OCI-LY1 (cell line): ENCODE data around the gene YTHDF2.

Experiments used
- H2AFZ ChIP-seq: fragments of 200-600 bp; sonication (generic), shearing (Covaris generic); 2 replicates; pipeline ENCODE4 v1.6.0; 2014; ENCODE audit warnings: antibody characterized with exemption, mild to moderate bottlenecking, low read length
- H3F3A ChIP-seq: fragments of 200-600 bp; sonication (generic), shearing (Covaris generic); 2 replicates; pipeline ENCODE4 v1.6.0; 2014; ENCODE audit warnings: mild to moderate bottlenecking, antibody characterized with exemption, low read length, moderate library complexity; ENCODE audit not compliant: insufficient read depth
- H3K27ac ChIP-seq: fragments of 200-600 bp; sonication (generic); 2 replicates; pipeline ENCODE4 v1.5.1; 2014; ENCODE audit warnings: low read length, mixed run types, mild to moderate bottlenecking, low read depth; ENCODE audit not compliant: poor library complexity, severe bottlenecking
- H3K27me3 ChIP-seq: fragments of 200-600 bp; sonication (generic); 2 replicates; pipeline ENCODE4 v1.6.0; 2014; ENCODE audit warnings: antibody characterized with exemption, mild to moderate bottlenecking, low read length, moderate library complexity; ENCODE audit not compliant: insufficient read depth
- H3K36me3 ChIP-seq: fragments of 200-600 bp; sonication (generic); 2 replicates; pipeline ENCODE4 v1.6.1; 2014; ENCODE audit warnings: mild to moderate bottlenecking, antibody characterized with exemption, low read length, moderate library complexity, mixed read lengths; ENCODE audit not compliant: insufficient read depth
- H3K4me1 ChIP-seq: fragments of 200-600 bp; sonication (generic); 2 replicates; pipeline ENCODE4 v1.5.1; 2014; ENCODE audit warnings: mild to moderate bottlenecking, low read length, moderate library complexity; ENCODE audit not compliant: insufficient read depth, severe bottlenecking
- H3K4me2 ChIP-seq: fragments of 200-600 bp; sonication (generic), shearing (Covaris generic); 2 replicates; pipeline ENCODE4 v1.6.1; 2014; ENCODE audit warnings: low read length
- H3K4me3 ChIP-seq: fragments of 200-600 bp; sonication (generic); 2 replicates; pipeline ENCODE4 v1.5.1; 2014; ENCODE audit warnings: low read length, low read depth, mild to moderate bottlenecking, mixed read lengths; ENCODE audit not compliant: poor library complexity, severe bottlenecking
- H3K79me2 ChIP-seq: fragments of 200-600 bp; shearing (Covaris generic); 2 replicates; pipeline ENCODE4 v1.6.1; 2016; ENCODE audit warnings: mixed run types, low read length, mixed read lengths; ENCODE audit not compliant: insufficient read depth
- H3K9ac ChIP-seq: fragments of 200-600 bp; sonication (generic), shearing (Covaris generic); 2 replicates; pipeline ENCODE4 v1.6.1; 2014; ENCODE audit warnings: mild to moderate bottlenecking, low read length, mixed read lengths
- H3K9me2 ChIP-seq: fragments of 200-600 bp; sonication (generic), shearing (Covaris generic); 2 replicates; pipeline ENCODE4 v1.6.1; 2014; ENCODE audit warnings: low read depth, mild to moderate bottlenecking, low read length, mixed read lengths
- H3K9me3 ChIP-seq: fragments of 200-600 bp; shearing (Covaris generic); 2 replicates; pipeline ENCODE4 v1.6.1; 2014; ENCODE audit warnings: low read length, mixed read lengths
- H4K20me1 ChIP-seq: fragments of 200-600 bp; sonication (generic), shearing (Covaris generic); 2 replicates; pipeline ENCODE4 v1.6.0; 2016; ENCODE audit warnings: mild to moderate bottlenecking, low read length; ENCODE audit not compliant: insufficient read depth
- EZH2 ChIP-seq: fragments of 200-600 bp; sonication (generic), shearing (Covaris generic); IDR thresholded peaks from 2 replicates; pipeline ENCODE4 v1.8.0; 2017; ENCODE audit warnings: borderline replicate concordance, mixed run types, mild to moderate bottlenecking, antibody characterized with exemption, low read length, moderate library complexity, mixed read lengths
- TF ChIP-seq, protein P1 (sequence below): fragments of 200-600 bp; sonication (generic), shearing (Covaris generic); IDR thresholded peaks from 2 replicates; pipeline ENCODE4 v1.5.1; 2017; ENCODE audit warnings: mild to moderate bottlenecking, antibody characterized with exemption, low read length, moderate library complexity, mixed read lengths

Gene YTHDF2

DNA sequence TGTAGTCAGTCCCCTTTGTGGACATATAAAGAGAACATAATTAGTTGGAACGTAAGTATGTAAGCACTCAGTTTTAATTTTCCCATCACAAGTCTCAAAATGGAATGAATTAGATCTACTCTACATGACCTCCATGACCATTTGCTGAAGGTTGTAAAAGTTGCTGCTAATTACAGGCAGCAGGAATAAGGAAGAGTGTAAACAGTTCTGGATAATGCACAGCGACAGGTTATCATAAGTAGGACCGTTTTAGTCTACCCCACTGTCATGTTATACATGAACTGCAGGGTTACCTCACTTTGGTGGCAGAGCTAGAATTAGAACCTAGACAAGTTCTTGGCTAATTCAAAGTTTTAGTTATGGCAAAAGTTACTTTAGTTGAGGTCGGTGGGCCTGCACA lies 21.7 kb downstream of the YTHDF2 start:
- Histone ChIP-seq H3K36me3 (peaks cover 62% of the 10 kb centered on the region), H3K4me2 (no peak overlapping the region), H3K9ac (no peak overlapping the region), H2AFZ (no peak overlapping the region), H3K27ac (no peak overlapping the region), H3K9me2 (no peaks in the 10 kb centered on the region), H3K4me3 (no peak overlapping the region), H3K9me3 (no peaks in the 10 kb centered on the region), H4K20me1 (no peaks in the 10 kb centered on the region), H3F3A (no peaks in the 10 kb centered on the region), H3K27me3 (no peaks in the 10 kb centered on the region), H3K79me2 (peaks cover 98% of the 10 kb centered on the region), H3K4me1 (peaks cover 17% of the 10 kb centered on the region)
- TF ChIP-seq EZH2, result no peak
- TF ChIP-seq, protein P1, sequence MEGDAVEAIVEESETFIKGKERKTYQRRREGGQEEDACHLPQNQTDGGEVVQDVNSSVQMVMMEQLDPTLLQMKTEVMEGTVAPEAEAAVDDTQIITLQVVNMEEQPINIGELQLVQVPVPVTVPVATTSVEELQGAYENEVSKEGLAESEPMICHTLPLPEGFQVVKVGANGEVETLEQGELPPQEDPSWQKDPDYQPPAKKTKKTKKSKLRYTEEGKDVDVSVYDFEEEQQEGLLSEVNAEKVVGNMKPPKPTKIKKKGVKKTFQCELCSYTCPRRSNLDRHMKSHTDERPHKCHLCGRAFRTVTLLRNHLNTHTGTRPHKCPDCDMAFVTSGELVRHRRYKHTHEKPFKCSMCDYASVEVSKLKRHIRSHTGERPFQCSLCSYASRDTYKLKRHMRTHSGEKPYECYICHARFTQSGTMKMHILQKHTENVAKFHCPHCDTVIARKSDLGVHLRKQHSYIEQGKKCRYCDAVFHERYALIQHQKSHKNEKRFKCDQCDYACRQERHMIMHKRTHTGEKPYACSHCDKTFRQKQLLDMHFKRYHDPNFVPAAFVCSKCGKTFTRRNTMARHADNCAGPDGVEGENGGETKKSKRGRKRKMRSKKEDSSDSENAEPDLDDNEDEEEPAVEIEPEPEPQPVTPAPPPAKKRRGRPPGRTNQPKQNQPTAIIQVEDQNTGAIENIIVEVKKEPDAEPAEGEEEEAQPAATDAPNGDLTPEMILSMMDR, result no peak

DNA sequence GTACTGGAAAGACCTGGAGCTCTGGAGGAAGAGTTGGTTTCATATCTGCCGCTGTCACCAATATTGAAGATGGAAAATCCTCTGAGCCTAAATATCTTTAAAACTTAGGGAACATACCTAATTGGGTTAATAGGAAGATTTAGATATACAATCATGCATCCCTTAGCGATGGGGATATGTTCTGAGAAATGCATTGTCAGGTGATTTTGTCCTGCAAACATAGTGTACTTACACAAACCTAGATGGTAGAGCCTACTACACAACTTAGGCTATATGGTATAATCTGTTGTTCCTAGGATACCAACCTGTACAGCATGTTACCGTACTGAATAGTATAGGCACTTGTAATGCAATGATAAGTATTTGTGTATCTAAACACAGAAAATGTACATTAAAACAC lies 22.5 kb downstream of the YTHDF2 start:
- Histone ChIP-seq H3K27ac (no peak overlapping the region), H3F3A (no peaks in the 10 kb centered on the region), H3K36me3 (peaks cover 57% of the 10 kb centered on the region), H2AFZ (no peak overlapping the region), H3K4me3 (no peak overlapping the region), H3K9me3 (no peaks in the 10 kb centered on the region), H3K27me3 (no peaks in the 10 kb centered on the region), H3K9ac (no peak overlapping the region), H3K4me2 (no peak overlapping the region), H3K4me1 (peaks cover 9% of the 10 kb centered on the region), H3K9me2 (no peaks in the 10 kb centered on the region), H3K79me2 (peaks cover 93% of the 10 kb centered on the region), H4K20me1 (no peaks in the 10 kb centered on the region)
- TF ChIP-seq EZH2, result no peak
- TF ChIP-seq, protein P1, result no peak

DNA sequence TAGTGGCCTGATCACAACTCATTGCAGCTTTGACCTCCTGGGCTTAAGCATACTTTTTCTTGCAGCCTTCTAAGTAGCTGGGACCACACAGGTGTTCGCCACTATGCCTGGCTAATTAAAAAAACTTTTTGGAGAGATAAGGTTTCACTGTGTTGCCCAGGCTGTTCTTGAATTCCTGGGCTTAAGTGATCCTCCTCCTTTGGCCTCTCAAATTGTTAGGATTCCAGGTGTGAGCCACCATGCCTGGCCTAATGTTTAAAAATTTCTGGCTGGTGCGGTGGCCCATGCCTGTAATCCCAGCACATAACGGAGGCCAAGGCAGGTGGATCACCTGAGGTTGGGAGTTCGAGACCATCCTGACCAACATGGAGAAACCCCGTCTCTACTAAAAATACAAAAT lies 24.4 kb downstream of the YTHDF2 start:
- no peaks in the 10 kb centered on the region for H3K9me3 ChIP-seq
- H3K9ac ChIP-seq, result no peak overlapping the region
- no peaks in the 10 kb centered on the region for H3K27me3 ChIP-seq
- no peaks in the 10 kb centered on the region for H3K9me2 ChIP-seq
- H2AFZ ChIP-seq, result no peak overlapping the region
- TF ChIP-seq, protein P1, result no peak
- TF ChIP-seq EZH2, result no peak
- no peaks in the 10 kb centered on the region for H3K4me1 ChIP-seq
- no peaks in the 10 kb centered on the region for H3F3A ChIP-seq
- H3K4me2 ChIP-seq, result no peak overlapping the region
- no peaks in the 10 kb centered on the region for H4K20me1 ChIP-seq
- H3K4me3 ChIP-seq, result no peak overlapping the region
- peaks cover 93% of the 10 kb centered on the region for H3K79me2 ChIP-seq
- H3K27ac ChIP-seq, result no peak overlapping the region
- H3K36me3 ChIP-seq, result peaks cover 60% of the 10 kb centered on the region
